ENCODE data around the gene TCEANC. TPM values are rescaled to one million over a fixed set of nuclear protein-coding genes. Genes with fewer than 3 reads are reported as not detected.

Gene TCEANC, protein sequence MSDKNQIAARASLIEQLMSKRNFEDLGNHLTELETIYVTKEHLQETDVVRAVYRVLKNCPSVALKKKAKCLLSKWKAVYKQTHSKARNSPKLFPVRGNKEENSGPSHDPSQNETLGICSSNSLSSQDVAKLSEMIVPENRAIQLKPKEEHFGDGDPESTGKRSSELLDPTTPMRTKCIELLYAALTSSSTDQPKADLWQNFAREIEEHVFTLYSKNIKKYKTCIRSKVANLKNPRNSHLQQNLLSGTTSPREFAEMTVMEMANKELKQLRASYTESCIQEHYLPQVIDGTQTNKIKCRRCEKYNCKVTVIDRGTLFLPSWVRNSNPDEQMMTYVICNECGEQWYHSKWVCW
- 0.92 TPM for total RNA-seq (2021; ENCODE audit: unreplicated experiment)
- 0.40 TPM for polyA plus RNA-seq (2012; ENCODE audit: insufficient read length)
- Bru-seq, nascent RNA = percentile 40 among the genes with signal in this experiment
- percentile 41 among the genes with signal in this experiment for BruChase-seq, experiment 1, labeled RNA remaining after a 2-hour chase
- BruChase-seq, experiment 2, labeled RNA remaining after a 6-hour chase = percentile 33 among the genes with signal in this experiment
- long read RNA-seq = 0 reads

DNA sequence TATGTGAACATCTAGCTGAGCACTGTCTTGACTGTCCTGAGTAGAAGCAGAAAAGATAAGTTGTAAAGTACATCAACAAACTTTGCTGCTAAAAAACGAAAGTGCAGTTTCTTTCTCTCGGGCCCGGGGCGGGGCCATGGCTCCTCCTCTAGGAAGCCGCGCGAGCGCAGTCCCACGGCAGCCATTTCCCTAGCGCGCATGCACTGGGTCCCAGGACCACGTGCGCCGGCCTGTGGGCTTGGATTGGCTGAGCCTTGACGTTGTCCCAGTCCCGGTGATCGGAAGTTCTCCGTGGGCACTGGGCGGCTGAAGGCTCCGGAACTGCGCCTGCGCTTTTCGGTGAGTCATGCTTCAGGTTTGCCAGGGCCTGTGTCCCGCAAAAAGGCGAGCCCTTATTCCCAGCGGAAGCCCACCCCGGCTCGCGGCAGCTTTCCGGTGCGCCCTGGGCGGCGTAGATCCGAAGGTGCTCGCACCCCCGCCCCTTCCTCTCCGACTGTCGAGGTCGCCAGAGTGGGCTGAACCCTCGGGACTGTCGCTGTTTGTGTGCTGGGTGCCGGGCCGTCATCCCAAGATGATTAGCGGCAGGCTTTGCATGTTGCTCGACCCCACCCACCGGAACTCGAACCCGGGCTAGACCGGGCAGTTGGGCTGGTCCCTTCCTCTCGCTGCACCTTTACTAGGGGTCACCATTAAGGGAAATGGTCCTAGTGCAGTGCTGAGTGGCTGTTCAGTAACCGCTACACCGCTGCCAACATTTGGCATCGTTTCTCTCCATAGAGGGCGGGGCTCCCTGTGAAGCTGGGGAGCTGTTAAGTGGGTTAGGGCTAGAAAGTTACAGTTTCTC is at the start of gene TCEANC:
Gene TCEANC, plus strand, starts transcription at position 292 of the 844 bp plus-strand sequence. CDS start 9,368 bp downstream, outside the sequence.
- H3K36me3 ChIP-seq (ENCODE audit: control insufficient read depth, insufficient read depth, low read length) = no peaks in the 10 kb centered on the region
- TF ChIP-seq, protein P1, sequence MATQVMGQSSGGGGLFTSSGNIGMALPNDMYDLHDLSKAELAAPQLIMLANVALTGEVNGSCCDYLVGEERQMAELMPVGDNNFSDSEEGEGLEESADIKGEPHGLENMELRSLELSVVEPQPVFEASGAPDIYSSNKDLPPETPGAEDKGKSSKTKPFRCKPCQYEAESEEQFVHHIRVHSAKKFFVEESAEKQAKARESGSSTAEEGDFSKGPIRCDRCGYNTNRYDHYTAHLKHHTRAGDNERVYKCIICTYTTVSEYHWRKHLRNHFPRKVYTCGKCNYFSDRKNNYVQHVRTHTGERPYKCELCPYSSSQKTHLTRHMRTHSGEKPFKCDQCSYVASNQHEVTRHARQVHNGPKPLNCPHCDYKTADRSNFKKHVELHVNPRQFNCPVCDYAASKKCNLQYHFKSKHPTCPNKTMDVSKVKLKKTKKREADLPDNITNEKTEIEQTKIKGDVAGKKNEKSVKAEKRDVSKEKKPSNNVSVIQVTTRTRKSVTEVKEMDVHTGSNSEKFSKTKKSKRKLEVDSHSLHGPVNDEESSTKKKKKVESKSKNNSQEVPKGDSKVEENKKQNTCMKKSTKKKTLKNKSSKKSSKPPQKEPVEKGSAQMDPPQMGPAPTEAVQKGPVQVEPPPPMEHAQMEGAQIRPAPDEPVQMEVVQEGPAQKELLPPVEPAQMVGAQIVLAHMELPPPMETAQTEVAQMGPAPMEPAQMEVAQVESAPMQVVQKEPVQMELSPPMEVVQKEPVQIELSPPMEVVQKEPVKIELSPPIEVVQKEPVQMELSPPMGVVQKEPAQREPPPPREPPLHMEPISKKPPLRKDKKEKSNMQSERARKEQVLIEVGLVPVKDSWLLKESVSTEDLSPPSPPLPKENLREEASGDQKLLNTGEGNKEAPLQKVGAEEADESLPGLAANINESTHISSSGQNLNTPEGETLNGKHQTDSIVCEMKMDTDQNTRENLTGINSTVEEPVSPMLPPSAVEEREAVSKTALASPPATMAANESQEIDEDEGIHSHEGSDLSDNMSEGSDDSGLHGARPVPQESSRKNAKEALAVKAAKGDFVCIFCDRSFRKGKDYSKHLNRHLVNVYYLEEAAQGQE (IDR thresholded peaks at IDR 0.05; ENCODE audit: insufficient read depth in 1 of 2, low read depth in 2 of 2, low read length in 1 of 2) = no peak
- TF ChIP-seq SIN3A (IDR thresholded peaks at IDR 0.05; ENCODE audit: borderline replicate concordance, insufficient read depth, low read depth, low read length) (0 out of 2 replicates have a peak, but pooled peaks have one; percentile 46), TCF7L2 (IDR thresholded peaks at IDR 0.05; ENCODE audit: low read depth, low read length) (peak; percentile 57), POLR2AphosphoS5 (IDR thresholded peaks at IDR 0.05; ENCODE audit: low read depth, low read length) (no peak; the same call in 1 of the 2 replicates)
- TF ChIP-seq, protein P2, sequence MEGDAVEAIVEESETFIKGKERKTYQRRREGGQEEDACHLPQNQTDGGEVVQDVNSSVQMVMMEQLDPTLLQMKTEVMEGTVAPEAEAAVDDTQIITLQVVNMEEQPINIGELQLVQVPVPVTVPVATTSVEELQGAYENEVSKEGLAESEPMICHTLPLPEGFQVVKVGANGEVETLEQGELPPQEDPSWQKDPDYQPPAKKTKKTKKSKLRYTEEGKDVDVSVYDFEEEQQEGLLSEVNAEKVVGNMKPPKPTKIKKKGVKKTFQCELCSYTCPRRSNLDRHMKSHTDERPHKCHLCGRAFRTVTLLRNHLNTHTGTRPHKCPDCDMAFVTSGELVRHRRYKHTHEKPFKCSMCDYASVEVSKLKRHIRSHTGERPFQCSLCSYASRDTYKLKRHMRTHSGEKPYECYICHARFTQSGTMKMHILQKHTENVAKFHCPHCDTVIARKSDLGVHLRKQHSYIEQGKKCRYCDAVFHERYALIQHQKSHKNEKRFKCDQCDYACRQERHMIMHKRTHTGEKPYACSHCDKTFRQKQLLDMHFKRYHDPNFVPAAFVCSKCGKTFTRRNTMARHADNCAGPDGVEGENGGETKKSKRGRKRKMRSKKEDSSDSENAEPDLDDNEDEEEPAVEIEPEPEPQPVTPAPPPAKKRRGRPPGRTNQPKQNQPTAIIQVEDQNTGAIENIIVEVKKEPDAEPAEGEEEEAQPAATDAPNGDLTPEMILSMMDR (IDR thresholded peaks at IDR 0.05) = no peak
- POLR2A ChIA-PET = no interaction called here
- DNase-seq (ENCODE audit: low read depth, low spot score) (no peak), ATAC-seq (peak; percentile 99)
- in situ Hi-C loops (cut with HindIII; ENCODE audit: low pct_unique_long_range_greater_than_20kb, low sequenced_read_pairs) = no loop called here
- no peaks in the 10 kb centered on the region for H3K4me1 ChIP-seq (ENCODE audit: control insufficient read depth, insufficient read depth, low read length)
- peak within 1 kb of the TSS; percentile 56 to 62 for H3K4me3 ChIP-seq (ENCODE audit: low read depth in 2 of 2, low read length in 2 of 2)
- H3K27ac ChIP-seq (ENCODE audit: low read length) = peak within 1 kb of the TSS; percentile 89
- no TSS peak for BruUV-seq (replicated peaks)
- intact Hi-C loops (cut with micrococcal nuclease; ENCODE audit: unreplicated experiment) = no loop called here
- H3K9me3 ChIP-seq (ENCODE audit: control insufficient read depth, insufficient read depth, low read depth, low read length) = no peaks in the 10 kb centered on the region
- CTCF ChIA-PET = no interaction called here
- no peaks in the 10 kb centered on the region for H3K27me3 ChIP-seq (ENCODE audit: control insufficient read depth, insufficient read depth, low read length)

DNA sequence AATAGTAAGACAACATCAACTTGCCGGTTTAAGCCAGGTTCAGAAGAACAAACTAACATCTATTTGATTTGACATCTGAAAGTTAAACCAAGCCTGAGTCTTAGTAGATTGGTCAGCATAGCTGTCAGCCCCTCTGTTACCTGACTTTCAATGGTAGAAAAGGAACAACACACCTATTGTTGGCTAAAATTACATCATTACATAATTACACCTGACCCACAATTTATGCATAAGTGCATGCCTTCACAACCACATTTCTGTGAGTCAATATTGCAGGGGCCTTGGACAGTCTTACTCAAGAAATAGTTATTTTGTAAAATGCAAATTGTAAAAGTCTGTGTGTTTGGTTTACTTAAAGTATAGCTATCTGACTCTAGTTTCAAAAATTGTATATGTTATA is 47.3 kb upstream of the TCEANC start:
- BruUV-seq (replicated peaks) = no TSS peak
- TF ChIP-seq TCF7L2 (IDR thresholded peaks at IDR 0.05; ENCODE audit: low read depth, low read length) = no peak
- TF ChIP-seq SIN3A (IDR thresholded peaks at IDR 0.05; ENCODE audit: borderline replicate concordance, insufficient read depth, low read depth, low read length) = no peak
- TF ChIP-seq, protein P1 (IDR thresholded peaks at IDR 0.05; ENCODE audit: insufficient read depth in 1 of 2, low read depth in 2 of 2, low read length in 1 of 2) = no peak
- TF ChIP-seq, protein P2 (IDR thresholded peaks at IDR 0.05) = no peak
- no peak for TF ChIP-seq POLR2AphosphoS5 (IDR thresholded peaks at IDR 0.05; ENCODE audit: low read depth, low read length)
- POLR2A ChIA-PET = no interaction called here
- Histone ChIP-seq H3K9me3 (ENCODE audit: control insufficient read depth, insufficient read depth, low read depth, low read length) (no peaks in the 10 kb centered on the region), H3K27ac (ENCODE audit: low read length) (no peak overlapping the region), H3K4me3 (ENCODE audit: low read depth in 2 of 2, low read length in 2 of 2) (no peak overlapping the region), H3K27me3 (ENCODE audit: control insufficient read depth, insufficient read depth, low read length) (no peaks in the 10 kb centered on the region), H3K36me3 (ENCODE audit: control insufficient read depth, insufficient read depth, low read length) (no peaks in the 10 kb centered on the region), H3K4me1 (ENCODE audit: control insufficient read depth, insufficient read depth, low read length) (no peaks in the 10 kb centered on the region)
- DNase-seq (ENCODE audit: low read depth, low spot score) (no peak), ATAC-seq (no peak)
- in situ Hi-C loops (cut with HindIII; ENCODE audit: low pct_unique_long_range_greater_than_20kb, low sequenced_read_pairs) = no loop called here
- intact Hi-C loops (cut with micrococcal nuclease; ENCODE audit: unreplicated experiment) = no loop called here
- CTCF ChIA-PET = no interaction called here
